ENCODE results near the gene SH2D4B.

DNA sequence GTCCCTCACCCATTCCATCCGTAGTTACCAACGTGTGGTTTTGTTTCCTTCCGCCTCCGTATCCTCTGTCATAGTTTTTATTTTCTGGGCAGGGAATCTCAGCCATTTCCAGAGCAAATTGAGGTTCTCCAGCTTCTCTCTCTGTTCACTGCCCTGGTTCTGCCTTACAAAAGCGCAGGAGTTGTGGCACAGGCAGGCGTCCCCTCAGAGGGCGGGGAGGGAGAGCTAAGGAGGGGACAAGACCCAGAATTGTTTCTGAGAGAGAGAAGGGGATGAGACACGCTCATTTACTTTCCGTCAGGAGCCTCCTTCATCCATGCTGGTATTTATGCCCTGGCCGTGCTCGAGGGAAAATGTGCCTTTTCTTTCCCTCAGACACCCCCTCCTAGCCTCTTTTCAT, 71.0 kb downstream of the SH2D4B start:
- TF ChIP-seq, protein P1, sequence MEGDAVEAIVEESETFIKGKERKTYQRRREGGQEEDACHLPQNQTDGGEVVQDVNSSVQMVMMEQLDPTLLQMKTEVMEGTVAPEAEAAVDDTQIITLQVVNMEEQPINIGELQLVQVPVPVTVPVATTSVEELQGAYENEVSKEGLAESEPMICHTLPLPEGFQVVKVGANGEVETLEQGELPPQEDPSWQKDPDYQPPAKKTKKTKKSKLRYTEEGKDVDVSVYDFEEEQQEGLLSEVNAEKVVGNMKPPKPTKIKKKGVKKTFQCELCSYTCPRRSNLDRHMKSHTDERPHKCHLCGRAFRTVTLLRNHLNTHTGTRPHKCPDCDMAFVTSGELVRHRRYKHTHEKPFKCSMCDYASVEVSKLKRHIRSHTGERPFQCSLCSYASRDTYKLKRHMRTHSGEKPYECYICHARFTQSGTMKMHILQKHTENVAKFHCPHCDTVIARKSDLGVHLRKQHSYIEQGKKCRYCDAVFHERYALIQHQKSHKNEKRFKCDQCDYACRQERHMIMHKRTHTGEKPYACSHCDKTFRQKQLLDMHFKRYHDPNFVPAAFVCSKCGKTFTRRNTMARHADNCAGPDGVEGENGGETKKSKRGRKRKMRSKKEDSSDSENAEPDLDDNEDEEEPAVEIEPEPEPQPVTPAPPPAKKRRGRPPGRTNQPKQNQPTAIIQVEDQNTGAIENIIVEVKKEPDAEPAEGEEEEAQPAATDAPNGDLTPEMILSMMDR (IDR thresholded peaks at IDR 0.05) = no peak
- TF ChIP-seq POLR2A (IDR thresholded peaks at IDR 0.05) (no peak), EP300 (IDR thresholded peaks at IDR 0.05) (no peak)
